Body of pancreas (tissue), 4 donors: Measurements from ENCODE around the gene ARSA. TPM values are rescaled to one million over a fixed set of nuclear protein-coding genes. Genes with fewer than 3 reads are reported as not detected.
"Not testable (repeated sequence)": the region's sequence is repeated elsewhere in the genome, so short reads cannot be mapped to it uniquely, and the experiment has no call there.

ENCODE experiments used
- ATAC-seq: fragments of 150-250 bp; one replicate; pipeline ENCODE4 v1.9.1; 2016
- DNase-seq, 4 donors: peaks; one replicate each; pipeline ENCODE4 v3.0.0-alpha.2; 2019
- H3K27ac ChIP-seq, 4 donors: fragments of 200-600 bp; sonication (generic); 1 replicate in 3 of 4; 2 replicates in 1 of 4; pipeline versions ENCODE4 v1.5.1 to v1.6.1; 2016 to 2019; ENCODE audit warnings: mild to moderate bottlenecking in 1 of 4, mixed read lengths in 1 of 4, moderate library complexity in 1 of 4
- H3K27me3 ChIP-seq, 2 donors: fragments of 200-600 bp; sonication (generic); one replicate each; pipeline ENCODE4 v1.6.0; 2016; ENCODE audit warnings: mild to moderate bottlenecking in 1 of 2
- H3K36me3 ChIP-seq, 2 donors: fragments of 200-600 bp; sonication (generic); replicated peaks in 1 of 2; 2 replicates each; pipeline ENCODE4 v1.5.1; 2016; ENCODE audit warnings: low read depth in 2 of 2; ENCODE audit not compliant: insufficient read depth in 1 of 2
- H3K4me1 ChIP-seq: fragments of 200-600 bp; sonication (generic); one replicate; pipeline ENCODE4 v1.6.0; 2016
- H3K4me3 ChIP-seq, 2 donors: fragments of 200-600 bp; sonication (generic); 1 replicate in 1 of 2; 2 replicates in 1 of 2; pipeline ENCODE4 v1.5.1; 2016 to 2019
- H3K9me3 ChIP-seq, 3 donors: fragments of 200-600 bp; sonication (generic); 1 replicate in 2 of 3; 2 replicates in 1 of 3; pipeline ENCODE4 v1.5.1; 2016
- POLR2A ChIP-seq, 3 donors: fragments of 450-650 bp; IDR thresholded peaks; one replicate each; pipeline ENCODE4 v1.6.1; 2016; ENCODE audit warnings: antibody characterized with exemption in 3 of 3, mild to moderate bottlenecking in 2 of 3
- WGBS, 2 donors: methylation state at CpG; one replicate each; pipeline ENCODE4 v1.1.5; 2017; 5-methylcytosine and 5-hydroxymethylcytosine counted together
- intact Hi-C: fragments of 100-400 bp; cut with DNase I; formaldehyde crosslinking; loops from one replicate; pipeline ENCODE4 v1.15.1; 2023
- total RNA-seq, 2 donors: library from RNA; depleted of rRNA; stranded (reverse); fragments of >200 nt; gene quantifications; one replicate each; pipeline ENCODE4 v1.1.0, GENCODE V29; 2016
- TF ChIP-seq, protein P1 (sequence below), 7 experiments: fragments of 450-650 bp in 4 of 7; fragments of 200-600 bp in 3 of 7; sonication (generic) in 3 of 7; IDR thresholded peaks; one replicate each; pipeline ENCODE4 v1.5.1; 2016 to 2019; ENCODE audit warnings: antibody characterized with exemption in 7 of 7

Gene ARSA
- total RNA-seq, 2 donors from 2014 or later = 47.0 to 84.7 TPM

GRCh38 chr22:50608996-50609395 lies 19.0 kb downstream of the ARSA start:
- Histone ChIP-seq H3K36me3 (no peaks in the 10 kb centered on the region), H3K27ac (no peak overlapping the region), H3K27me3 (no peaks in the 10 kb centered on the region), H3K9me3 (no peaks in the 10 kb centered on the region), H3K4me3 (no peak overlapping the region), H3K4me1 (peaks cover 9% of the 10 kb centered on the region)
- intact Hi-C loops = no loop called here
- 77 to 79% methylated on average over 9 to 10 of the region's 10 CpGs for WGBS, 2 donors
- no peak for TF ChIP-seq POLR2A (IDR thresholded peaks at IDR 0.05)
- TF ChIP-seq, protein P1, sequence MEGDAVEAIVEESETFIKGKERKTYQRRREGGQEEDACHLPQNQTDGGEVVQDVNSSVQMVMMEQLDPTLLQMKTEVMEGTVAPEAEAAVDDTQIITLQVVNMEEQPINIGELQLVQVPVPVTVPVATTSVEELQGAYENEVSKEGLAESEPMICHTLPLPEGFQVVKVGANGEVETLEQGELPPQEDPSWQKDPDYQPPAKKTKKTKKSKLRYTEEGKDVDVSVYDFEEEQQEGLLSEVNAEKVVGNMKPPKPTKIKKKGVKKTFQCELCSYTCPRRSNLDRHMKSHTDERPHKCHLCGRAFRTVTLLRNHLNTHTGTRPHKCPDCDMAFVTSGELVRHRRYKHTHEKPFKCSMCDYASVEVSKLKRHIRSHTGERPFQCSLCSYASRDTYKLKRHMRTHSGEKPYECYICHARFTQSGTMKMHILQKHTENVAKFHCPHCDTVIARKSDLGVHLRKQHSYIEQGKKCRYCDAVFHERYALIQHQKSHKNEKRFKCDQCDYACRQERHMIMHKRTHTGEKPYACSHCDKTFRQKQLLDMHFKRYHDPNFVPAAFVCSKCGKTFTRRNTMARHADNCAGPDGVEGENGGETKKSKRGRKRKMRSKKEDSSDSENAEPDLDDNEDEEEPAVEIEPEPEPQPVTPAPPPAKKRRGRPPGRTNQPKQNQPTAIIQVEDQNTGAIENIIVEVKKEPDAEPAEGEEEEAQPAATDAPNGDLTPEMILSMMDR (IDR thresholded peaks at IDR 0.05) = no peak
- DNase-seq (no peak), ATAC-seq (no peak)

DNA sequence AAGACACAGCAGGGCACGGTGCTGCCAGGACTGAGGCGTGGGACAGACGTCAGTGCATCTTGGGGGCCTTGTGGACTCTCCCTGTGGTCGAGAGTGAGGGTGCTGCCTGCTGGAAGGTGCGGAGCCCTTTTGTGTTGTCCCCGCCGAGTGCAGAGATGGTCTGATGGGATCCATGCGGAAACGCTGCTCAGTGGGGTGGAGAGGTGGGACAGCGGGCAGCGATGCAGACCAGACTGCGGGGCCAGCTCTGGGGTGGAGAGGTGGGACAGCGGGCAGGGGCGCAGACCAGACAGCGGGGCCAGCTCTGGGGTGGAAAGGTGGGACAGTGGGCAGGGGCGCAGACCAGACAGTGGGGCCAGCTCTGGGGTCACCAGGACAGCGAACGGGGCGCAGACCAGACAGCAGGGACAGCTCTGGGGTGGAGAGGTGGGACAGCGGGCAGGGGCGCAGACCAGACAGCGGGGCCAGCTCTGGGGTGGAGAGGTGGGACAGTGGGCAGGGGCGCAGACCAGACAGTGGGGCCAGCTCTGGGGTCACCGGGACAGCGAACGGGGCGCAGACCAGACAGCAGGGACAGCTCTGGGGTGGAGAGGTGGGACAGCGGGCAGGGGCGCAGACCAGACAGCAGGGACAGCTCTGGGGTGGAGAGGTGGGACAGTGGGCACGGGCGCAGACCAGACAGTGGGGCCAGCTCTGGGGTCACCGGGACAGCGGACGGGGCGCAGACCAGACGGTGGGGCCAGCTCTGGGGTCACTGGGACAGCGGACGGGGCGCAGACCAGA lies 19.7 kb downstream of the ARSA start:
- intact Hi-C loops, H3K27me3 ChIP-seq, H3K4me1 ChIP-seq, DNase-seq, ATAC-seq, H3K9me3 ChIP-seq, H3K36me3 ChIP-seq, H3K27ac ChIP-seq, H3K4me3 ChIP-seq: not testable (repeated sequence)
- WGBS, 2 donors = 74 to 76% methylated on average over 39 of the region's 39 CpGs

- no peak for TF ChIP-seq POLR2A (IDR thresholded peaks at IDR 0.05)
- WGBS, 2 donors = 44 to 60% methylated on average over 6 of the region's 6 CpGs
- no peaks in the 10 kb centered on the region for H3K4me1 ChIP-seq
- H3K27me3 ChIP-seq = no peaks in the 10 kb centered on the region
- no peaks in the 10 kb centered on the region for H3K36me3 ChIP-seq
- no peak overlapping the region for H3K27ac ChIP-seq
- no peak overlapping the region for H3K4me3 ChIP-seq
- DNase-seq (no peak), ATAC-seq (no peak)
- intact Hi-C loops = no loop called here
- H3K9me3 ChIP-seq = no peaks in the 10 kb centered on the region
These were observed 20.3 kb downstream of the ARSA start for GRCh38 chr22:50607659-50608020.

GRCh38 chr22:50606946-50607658 lies 20.9 kb downstream of the ARSA start:
- ATAC-seq = no peak

GRCh38 chr22:50606165-50606945 lies 21.6 kb downstream of the ARSA start:
- no peak for ATAC-seq
- no peak for DNase-seq
- no peak overlapping the region for H3K4me3 ChIP-seq
- intact Hi-C loops = no loop called here
- TF ChIP-seq, protein P1 (IDR thresholded peaks at IDR 0.05) = no peak
- no peak for TF ChIP-seq POLR2A (IDR thresholded peaks at IDR 0.05)
- no peak overlapping the region for H3K27ac ChIP-seq
- WGBS, 2 donors = 65 to 77% methylated on average over 16 to 19 of the region's 19 CpGs
- no peaks in the 10 kb centered on the region for H3K4me1 ChIP-seq
- H3K9me3 ChIP-seq = no peaks in the 10 kb centered on the region
- H3K27me3 ChIP-seq = no peaks in the 10 kb centered on the region
- no peaks in the 10 kb centered on the region for H3K36me3 ChIP-seq

More at GRCh38 chr22:50606946-50607658, 20.9 kb downstream of the ARSA start:
- DNase-seq = no peak
- no peak overlapping the region for H3K4me3 ChIP-seq
- H3K4me1 ChIP-seq = no peaks in the 10 kb centered on the region
- 66 to 81% methylated on average over 13 to 16 of the region's 18 CpGs for WGBS, 2 donors
- H3K27ac ChIP-seq = no peak overlapping the region
- intact Hi-C loops = no loop called here
- TF ChIP-seq, protein P1 (IDR thresholded peaks at IDR 0.05) = no peak
- no peak for TF ChIP-seq POLR2A (IDR thresholded peaks at IDR 0.05)
- no peaks in the 10 kb centered on the region for H3K27me3 ChIP-seq
- no peaks in the 10 kb centered on the region for H3K36me3 ChIP-seq
- H3K9me3 ChIP-seq = no peaks in the 10 kb centered on the region
